A549 (cell line): ENCODE measurements around the gene ZNF569. TPM values are rescaled to one million over a fixed set of nuclear protein-coding genes. Genes with fewer than 3 reads are reported as not detected.
A peak's percentile ranks its signal among the peaks of the same experiment; 100 is the strongest.

Experiments
- ATAC-seq, 2 experiments: fragments of 200-7000 bp in 1 of 2; fragments of >200 bp in 1 of 2; cut with Nextera tagmentation in 1 of 2; cut with Tn5 transposase in 1 of 2; 3 replicates each; pipeline versions ENCODE4 v1.8.0 to v1.9.1; 2018 to 2020; ENCODE audit warnings: mild to moderate bottlenecking in 1 of 2, moderate library complexity in 1 of 2
- CTCF ChIA-PET: fragments of 300-600 bp; sonication (Branson Sonifier 250); formaldehyde crosslinking; extraction: SDS; loops from one replicate; lab custom pipeline; 2021; ENCODE audit warnings: antibody characterized with exemption, inconsistent platforms; lab: Yijun Ruan, JAX
- POLR2A ChIA-PET: fragments of 350-600 bp; formaldehyde crosslinking; extraction: SDS; loops from one replicate; lab custom pipeline; 2021; ENCODE audit warnings: antibody characterized with exemption, inconsistent platforms; lab: Yijun Ruan, JAX
- DNase-seq, 2 experiments: peaks; one replicate each; pipeline versions ENCODE4 v3.0.0 to v3.0.0-alpha.2; 2011 to 2016; ENCODE audit warnings: low read depth in 1 of 2, low spot score in 1 of 2
- FAIRE-seq: peaks from 2 replicates; lab custom pipeline; 2011; peaks lifted over from hg19 to GRCh38; lab: Jason Lieb, UNC
- H3K27ac ChIP-seq, 2 experiments: fragments of >200 bp; sonication (Bioruptor Twin); formaldehyde crosslinking; 3 replicates each; pipeline ENCODE4 v1.5.1; 2016 to 2017
- H3K4me1 ChIP-seq: fragments of >200 bp; sonication (Bioruptor Twin); formaldehyde crosslinking; 3 replicates; pipeline ENCODE4 v1.6.1; 2016
- H3K4me2 ChIP-seq: fragments of >200 bp; sonication (Bioruptor Twin); formaldehyde crosslinking; 3 replicates; pipeline ENCODE4 v1.6.1; 2016
- H3K4me3 ChIP-seq: fragments of >200 bp; sonication (Bioruptor Twin); formaldehyde crosslinking; 3 replicates; pipeline ENCODE4 v1.5.1; 2016
- H3K9me3 ChIP-seq: fragments of >200 bp; sonication (Bioruptor Twin); formaldehyde crosslinking; 3 replicates; pipeline ENCODE4 v1.6.1; 2016
- ATOH8 ChIP-seq: fragments of 250-450 bp; sonication (Bioruptor Pico); IDR thresholded peaks from 2 replicates; pipeline ENCODE4 v1.5.0; 2020; ENCODE audit warnings: low read depth, mild to moderate bottlenecking, moderate library complexity
- BCL3 ChIP-seq: fragments of >200 bp; sonication (Bioruptor Twin); formaldehyde crosslinking; IDR thresholded peaks from 3 replicates; pipeline ENCODE4 v1.6.1; 2016
- CHD2 ChIP-seq: fragments of 150-350 bp; IDR thresholded peaks from 2 replicates; pipeline ENCODE4 v1.6.1; 2014; ENCODE audit warnings: low read length; ENCODE audit not compliant: partially characterized antibody
- E2F6 ChIP-seq: IDR thresholded peaks from 2 replicates; pipeline ENCODE4 v1.6.1; 2012; ENCODE audit warnings: low read depth, borderline replicate concordance
- EHF ChIP-seq: fragments of 250-450 bp; sonication (Bioruptor Pico); IDR thresholded peaks from 2 replicates; pipeline ENCODE4 v1.5.0; 2020; ENCODE audit warnings: mild to moderate bottlenecking
- ESRRA ChIP-seq: fragments of 150-350 bp; IDR thresholded peaks from 2 replicates; pipeline ENCODE4 v1.6.1; 2014; ENCODE audit warnings: mild to moderate bottlenecking, low read length, borderline replicate concordance
- FOSL2 ChIP-seq, 2 experiments: fragments of 450-650 bp in 1 of 2; fragments of >200 bp in 1 of 2; sonication (Bioruptor Twin) in 1 of 2; formaldehyde crosslinking; IDR thresholded peaks; 2 replicates each; pipeline versions ENCODE4 v1.5.0 to v1.6.1; 2016 to 2020; ENCODE audit warnings: mild to moderate bottlenecking in 1 of 2, moderate library complexity in 1 of 2
- GATA3 ChIP-seq: IDR thresholded peaks from 2 replicates; pipeline ENCODE4 v1.6.1; 2012; ENCODE audit warnings: borderline replicate concordance
- HMGXB4 ChIP-seq: fragments of 250-450 bp; sonication (Bioruptor Pico); IDR thresholded peaks from 2 replicates; pipeline ENCODE4 v1.5.0; 2021; ENCODE audit warnings: mild to moderate bottlenecking, moderate library complexity, borderline replicate concordance
- HOXB13 ChIP-seq: fragments of 250-450 bp; sonication (Bioruptor Pico); IDR thresholded peaks from 2 replicates; pipeline ENCODE4 v1.5.0; 2020; ENCODE audit warnings: low read depth, mild to moderate bottlenecking, moderate library complexity
- HOXB5 ChIP-seq: fragments of 250-450 bp; sonication (Bioruptor Pico); IDR thresholded peaks from 2 replicates; pipeline ENCODE4 v1.5.0; 2020; ENCODE audit warnings: mild to moderate bottlenecking, moderate library complexity
- JUN ChIP-seq, 2 experiments: fragments of >200 bp; sonication (Bioruptor Twin); formaldehyde crosslinking; IDR thresholded peaks; 2 replicates in 1 of 2; 3 replicates in 1 of 2; pipeline ENCODE4 v1.6.1; 2016 to 2017
- JUNB ChIP-seq: fragments of >200 bp; sonication (Bioruptor Twin); formaldehyde crosslinking; IDR thresholded peaks from 2 replicates; pipeline ENCODE4 v1.6.1; 2016
- KDM1A ChIP-seq: fragments of 200-600 bp; sonication (generic); IDR thresholded peaks from 2 replicates; pipeline ENCODE4 v1.6.1; 2016; ENCODE audit warnings: low read depth, mild to moderate bottlenecking
- KDM5A ChIP-seq: fragments of 200-600 bp; sonication (generic); IDR thresholded peaks from 2 replicates; pipeline ENCODE4 v1.6.1; 2016; ENCODE audit warnings: antibody characterized with exemption, mild to moderate bottlenecking
- MAX ChIP-seq: IDR thresholded peaks from 2 replicates; pipeline ENCODE4 v1.6.1; 2012
- MYC ChIP-seq: IDR thresholded peaks from 2 replicates; pipeline ENCODE4 v1.6.1; 2012; ENCODE audit warnings: mild to moderate bottlenecking, inconsistent platforms, low read length, improper control_type of control experiment, borderline replicate concordance
- NR3C1 ChIP-seq: fragments of >200 bp; sonication (Bioruptor Twin); formaldehyde crosslinking; IDR thresholded peaks from 3 replicates; pipeline ENCODE4 v1.6.1; 2017
- PHF8 ChIP-seq: fragments of 200-600 bp; sonication (generic); IDR thresholded peaks from 2 replicates; pipeline ENCODE4 v1.6.1; 2016; ENCODE audit warnings: low read depth, mild to moderate bottlenecking, antibody characterized with exemption, moderate library complexity, borderline replicate concordance
- POLR2A ChIP-seq: IDR thresholded peaks from 2 replicates; pipeline ENCODE4 v1.6.1; 2012; ENCODE audit warnings: mild to moderate bottlenecking, low read length
- REST ChIP-seq: fragments of 200-600 bp; sonication (generic); IDR thresholded peaks from 2 replicates; pipeline ENCODE4 v1.6.1; 2016; ENCODE audit warnings: antibody characterized with exemption, mild to moderate bottlenecking, moderate library complexity
- RFX5 ChIP-seq: fragments of 450-650 bp; IDR thresholded peaks from 2 replicates; pipeline ENCODE4 v1.7.1; 2014; ENCODE audit warnings: antibody characterized with exemption, mild to moderate bottlenecking, moderate library complexity
- RNF2 ChIP-seq: fragments of 200-600 bp; sonication (generic); IDR thresholded peaks from 2 replicates; pipeline ENCODE4 v1.6.1; 2016; ENCODE audit warnings: low read depth, mild to moderate bottlenecking, antibody characterized with exemption, moderate library complexity, borderline replicate concordance
- SMC3 ChIP-seq: fragments of >200 bp; sonication (Bioruptor Twin); formaldehyde crosslinking; IDR thresholded peaks from 3 replicates; pipeline ENCODE4 v1.6.1; 2018; ENCODE audit warnings: inconsistent platforms
- TP53 ChIP-seq: fragments of 250-450 bp; sonication (Bioruptor Pico); IDR thresholded peaks from 2 replicates; pipeline ENCODE4 v1.5.0; 2021; ENCODE audit warnings: mild to moderate bottlenecking, moderate library complexity
- USF2 ChIP-seq: fragments of 450-650 bp; IDR thresholded peaks from 2 replicates; pipeline ENCODE4 v1.6.1; 2014; ENCODE audit warnings: antibody characterized with exemption
- ZC3H11A ChIP-seq: fragments of 450-650 bp; IDR thresholded peaks from 2 replicates; pipeline ENCODE4 v1.6.1; 2014; ENCODE audit warnings: antibody characterized with exemption, mild to moderate bottlenecking
- ZFP36 ChIP-seq: fragments of 450-650 bp; IDR thresholded peaks from 2 replicates; pipeline ENCODE4 v1.6.1; 2014; ENCODE audit warnings: borderline replicate concordance; ENCODE audit not compliant: partially characterized antibody
- ZSCAN20 ChIP-seq: fragments of 250-450 bp; sonication (Bioruptor Pico); IDR thresholded peaks from 2 replicates; pipeline ENCODE4 v1.8.0; 2022; ENCODE audit warnings: mild to moderate bottlenecking, moderate library complexity
- WGBS: methylation state at CpG from one replicate; pipeline ENCODE4 v1.1.6; 2017; ENCODE audit errors: missing lambda C conversion rate; 5-methylcytosine and 5-hydroxymethylcytosine counted together
- polyA plus RNA-seq, 4 experiments: library from polyadenylated mRNA; depleted of rRNA in 3 of 4; stranded (reverse); fragments of >200 nt; fragmentation: RNase III in 1 of 4; extraction: RNeasy Plus Mini Kit Qiagen cat#74134 plus additional on column Dnase treatment in 1 of 4; gene quantifications; 2 replicates in 3 of 4; 3 replicates in 1 of 4; pipeline ENCODE4 v1.2.3, GENCODE V29; 2011 to 2017

Gene ZNF569
- polyA plus RNA-seq, 2 of the 4 experiments (the other 2 are of a cell fraction), result 6.3 to 11.1 TPM

GRCh38 chr19:37370880-37371661, 96.2 kb downstream of the ZNF569 start, which contains the start of gene ZNF527:
ZNF527 (plus strand) TSS chr19:37371099; CDS start chr19:37374199, 3,100 bp downstream.
- H3K27ac ChIP-seq, result peak within 1 kb of the TSS; percentile 64 to 85
- H3K4me3 ChIP-seq, result peak within 1 kb of the TSS; percentile 58
- POLR2A ChIA-PET, result interaction anchor here (0.6 to 2.0 kb wide), 13 partner anchors 32 to 1243 kb away, joined by 3 to 12 read pairs (median 5); partner anchors contain the start of genes ZNF146, ZNF383, ZNF540 and ZNF565
- CTCF ChIA-PET, result interaction anchor here (0.6 to 1.2 kb wide), 5 partner anchors 9 to 983 kb away, joined by 3 to 5 read pairs (median 3); no protein-coding TSS in a partner anchor
- no peaks in the 10 kb centered on the region for H3K4me1 ChIP-seq
- 6% methylated on average over 46 of the region's 58 CpGs for WGBS
- ATAC-seq, result peak; percentile 99 to 100
- peak within 1 kb of the TSS; percentile 73 for H3K4me2 ChIP-seq
- H3K9me3 ChIP-seq, result peaks cover 91% of the 10 kb centered on the region
- peak; percentile 98 for FAIRE-seq
- DNase-seq, result peak; percentile 99
- TF ChIP-seq HOXB5 (CRISPR knock-in tag), result peak; percentile 73; the same call in 1 of the 2 replicates
- TF ChIP-seq JUNB, result no peak
- peak; percentile 69; the same call in 1 of the 2 replicates for TF ChIP-seq GATA3
- TF ChIP-seq FOSL2 (IDR thresholded peaks at IDR 0.05), result no peak
- 0 out of 2 replicates have a peak, but pooled peaks have one; percentile 4 for TF ChIP-seq FOSL2 (CRISPR knock-in tag; IDR thresholded peaks at IDR 0.05)
- peak; percentile 67; the same call in 1 of the 2 replicates for TF ChIP-seq MYC
- TF ChIP-seq ZFP36, result peak; percentile 8
- peak; percentile 76 for TF ChIP-seq REST
- no peak for TF ChIP-seq ZSCAN20 (CRISPR knock-in tag)
- no peak for TF ChIP-seq ZC3H11A
- TF ChIP-seq POLR2A, result peak; percentile 82
- peak; percentile 85 for TF ChIP-seq ESRRA
- TF ChIP-seq KDM5A, result no peak
- peak; percentile 96 for TF ChIP-seq PHF8
- peak; percentile 96 for TF ChIP-seq MAX
- peak; percentile 67; the same call in 1 of the 3 replicates for TF ChIP-seq BCL3
- TF ChIP-seq HOXB13, result peak; percentile 42; the same call in 1 of the 2 replicates
- 0 out of 2 replicates have a peak, but pooled peaks have one; percentile 5 for TF ChIP-seq EHF (CRISPR knock-in tag)
- TF ChIP-seq KDM1A, result 0 out of 2 replicates have a peak, but pooled peaks have one; percentile 10
- TF ChIP-seq CHD2, result peak; percentile 79
- TF ChIP-seq SMC3, result peak; percentile 19; the same call in 2 of the 3 replicates
- 0 out of 2 replicates have a peak, but pooled peaks have one; percentile 35 for TF ChIP-seq TP53 (CRISPR knock-in tag)
- peak; percentile 61 for TF ChIP-seq USF2
- 0 out of 2 replicates have a peak, but pooled peaks have one; percentile 61 for TF ChIP-seq RNF2
- TF ChIP-seq NR3C1, result no peak
- TF ChIP-seq HMGXB4 (CRISPR knock-in tag), result peak; percentile 52; the same call in 1 of the 2 replicates
- TF ChIP-seq ATOH8 (CRISPR knock-in tag), result no peak
- TF ChIP-seq JUN (IDR thresholded peaks at IDR 0.05), result peak; percentile 50 to 58; a peak in 2 of 5 replicates
- TF ChIP-seq E2F6, result peak; percentile 94
- peak; percentile 46; the same call in 1 of the 2 replicates for TF ChIP-seq RFX5
